Peyer's patch (tissue), 4 donors: Measurements from ENCODE around the gene ADAMTSL2. TPM values are rescaled to one million over a fixed set of nuclear protein-coding genes. Genes with fewer than 3 reads are reported as not detected.

Experiments used
- DNase-seq, 3 donors: peaks; one replicate each; pipeline ENCODE4 v3.0.0-alpha.2; 2017 to 2019
- H3K27ac ChIP-seq, 4 donors: fragments of 200-600 bp; sonication (generic); one replicate each; pipeline ENCODE4 v1.5.1; 2016 to 2019
- H3K27me3 ChIP-seq, 2 donors: fragments of 200-600 bp; sonication (generic); one replicate each; pipeline ENCODE4 v1.5.1; 2019
- H3K36me3 ChIP-seq, 3 donors: fragments of 200-600 bp; sonication (generic); one replicate each; pipeline ENCODE4 v1.5.1; 2016 to 2019
- H3K4me1 ChIP-seq, 4 donors: fragments of 200-600 bp; sonication (generic); one replicate each; pipeline ENCODE4 v1.5.1; 2016 to 2019
- H3K4me3 ChIP-seq, 4 donors: fragments of 200-600 bp; sonication (generic); 1 replicate in 3 of 4; 2 replicates in 1 of 4; pipeline ENCODE4 v1.5.1; 2016 to 2019; ENCODE audit warnings: mild to moderate bottlenecking in 1 of 4
- H3K9me3 ChIP-seq, 4 donors: fragments of 200-600 bp; sonication (generic); one replicate each; pipeline ENCODE4 v1.5.1; 2016 to 2019; ENCODE audit warnings: mild to moderate bottlenecking in 1 of 4
- POLR2A ChIP-seq, 2 donors: fragments of 450-650 bp; IDR thresholded peaks; one replicate each; pipeline ENCODE4 v1.5.1; 2017; ENCODE audit warnings: antibody characterized with exemption in 2 of 2, mild to moderate bottlenecking in 2 of 2, moderate library complexity in 2 of 2
- total RNA-seq, 4 donors: library from RNA; depleted of rRNA; stranded (reverse); fragments of >200 nt; gene quantifications; one replicate each; pipeline ENCODE4 v1.1.0, GENCODE V29; 2016
- TF ChIP-seq, protein P1 (sequence below), 6 experiments: fragments of 450-650 bp in 4 of 6; fragments of 200-600 bp in 2 of 6; sonication (generic) in 1 of 6; IDR thresholded peaks; one replicate each; pipeline ENCODE4 v1.5.1; 2017 to 2019; ENCODE audit warnings: antibody characterized with exemption in 6 of 6, mild to moderate bottlenecking in 3 of 6, moderate library complexity in 1 of 6

ADAMTSL2 gene
- total RNA-seq, 4 donors from 2014 or later: 0.40 to 14.0 (median 1.8) TPM

DNA sequence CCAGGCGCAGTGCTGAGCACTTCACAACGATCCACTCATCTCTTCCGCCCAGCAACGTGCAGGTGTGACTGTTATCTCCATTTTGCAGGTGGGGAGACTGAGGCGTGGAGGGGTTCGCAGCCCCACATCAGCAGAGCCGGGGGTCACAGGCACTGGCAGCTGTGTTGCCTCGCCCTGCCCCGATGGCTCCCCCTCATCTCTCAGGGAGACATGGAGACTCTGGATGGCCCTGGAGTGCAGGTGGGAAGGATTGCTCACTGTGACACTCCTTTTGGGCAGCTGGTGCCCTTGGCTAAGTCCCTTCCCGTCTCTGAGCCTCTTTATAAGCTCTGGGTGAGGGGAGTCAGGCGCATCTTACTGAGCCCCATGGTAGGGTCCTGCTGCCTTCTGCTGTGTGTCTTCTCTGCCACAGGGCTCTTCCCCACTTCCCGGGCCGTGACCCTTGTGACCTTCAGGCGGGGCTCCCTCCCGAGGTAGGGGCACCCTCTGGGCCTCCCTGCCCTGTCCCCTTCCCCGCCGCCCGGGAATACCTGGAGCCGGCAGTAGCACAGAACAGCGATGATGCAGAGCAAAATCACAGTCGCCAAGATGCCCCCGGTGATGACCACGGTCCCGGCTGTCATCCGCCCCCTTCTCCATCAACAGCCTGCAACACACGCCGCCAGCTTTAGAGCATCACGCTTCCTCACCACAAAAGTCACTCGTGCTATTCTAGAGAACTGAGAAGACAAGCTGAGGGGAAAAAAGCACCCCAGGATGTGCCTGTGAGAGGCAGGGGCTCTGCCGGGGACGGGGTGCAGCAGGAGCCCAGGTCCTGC is 45.3 kb downstream of the ADAMTSL2 start:
- Histone ChIP-seq H3K4me3 (no peak overlapping the region), H3K9me3 (peaks cover 0 to 4% (median 0%) of the 10 kb centered on the region in 4 donors), H3K27me3 (no peaks in the 10 kb centered on the region), H3K4me1 (peaks cover 0 to 12% (median under 1%) of the 10 kb centered on the region in 4 donors), H3K36me3 (no peaks in the 10 kb centered on the region), H3K27ac (no peak overlapping the region)
- no peak for DNase-seq
- no peak for TF ChIP-seq POLR2A (IDR thresholded peaks at IDR 0.05)
- TF ChIP-seq, protein P1, sequence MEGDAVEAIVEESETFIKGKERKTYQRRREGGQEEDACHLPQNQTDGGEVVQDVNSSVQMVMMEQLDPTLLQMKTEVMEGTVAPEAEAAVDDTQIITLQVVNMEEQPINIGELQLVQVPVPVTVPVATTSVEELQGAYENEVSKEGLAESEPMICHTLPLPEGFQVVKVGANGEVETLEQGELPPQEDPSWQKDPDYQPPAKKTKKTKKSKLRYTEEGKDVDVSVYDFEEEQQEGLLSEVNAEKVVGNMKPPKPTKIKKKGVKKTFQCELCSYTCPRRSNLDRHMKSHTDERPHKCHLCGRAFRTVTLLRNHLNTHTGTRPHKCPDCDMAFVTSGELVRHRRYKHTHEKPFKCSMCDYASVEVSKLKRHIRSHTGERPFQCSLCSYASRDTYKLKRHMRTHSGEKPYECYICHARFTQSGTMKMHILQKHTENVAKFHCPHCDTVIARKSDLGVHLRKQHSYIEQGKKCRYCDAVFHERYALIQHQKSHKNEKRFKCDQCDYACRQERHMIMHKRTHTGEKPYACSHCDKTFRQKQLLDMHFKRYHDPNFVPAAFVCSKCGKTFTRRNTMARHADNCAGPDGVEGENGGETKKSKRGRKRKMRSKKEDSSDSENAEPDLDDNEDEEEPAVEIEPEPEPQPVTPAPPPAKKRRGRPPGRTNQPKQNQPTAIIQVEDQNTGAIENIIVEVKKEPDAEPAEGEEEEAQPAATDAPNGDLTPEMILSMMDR (IDR thresholded peaks at IDR 0.05): no peak

DNA sequence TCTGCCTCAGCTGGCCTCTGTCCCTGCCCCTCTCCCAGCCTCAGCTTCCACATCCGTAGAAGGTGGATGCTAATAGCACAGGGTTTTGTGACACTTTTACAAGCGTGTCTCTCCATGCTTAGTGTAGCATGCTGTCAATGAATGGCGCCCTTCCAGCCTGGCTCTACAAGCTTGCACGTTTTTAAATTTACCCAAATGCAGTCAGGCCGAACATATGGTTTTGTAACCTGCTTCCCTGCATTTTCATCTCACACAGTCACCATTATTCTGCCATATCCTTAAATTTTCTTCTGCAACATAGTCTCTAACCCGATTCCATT is 45.9 kb downstream of the ADAMTSL2 start:
- Histone ChIP-seq H3K4me1 (peaks cover 0 to 17% (median 3%) of the 10 kb centered on the region in 4 donors), H3K9me3 (peaks cover 0 to 1% (median 0%) of the 10 kb centered on the region in 4 donors), H3K36me3 (no peaks in the 10 kb centered on the region), H3K4me3 (no peak overlapping the region), H3K27ac (no peak overlapping the region), H3K27me3 (no peaks in the 10 kb centered on the region)
- TF ChIP-seq, protein P1 (IDR thresholded peaks at IDR 0.05): no peak
- TF ChIP-seq POLR2A (IDR thresholded peaks at IDR 0.05): no peak
- DNase-seq: no peak

DNA sequence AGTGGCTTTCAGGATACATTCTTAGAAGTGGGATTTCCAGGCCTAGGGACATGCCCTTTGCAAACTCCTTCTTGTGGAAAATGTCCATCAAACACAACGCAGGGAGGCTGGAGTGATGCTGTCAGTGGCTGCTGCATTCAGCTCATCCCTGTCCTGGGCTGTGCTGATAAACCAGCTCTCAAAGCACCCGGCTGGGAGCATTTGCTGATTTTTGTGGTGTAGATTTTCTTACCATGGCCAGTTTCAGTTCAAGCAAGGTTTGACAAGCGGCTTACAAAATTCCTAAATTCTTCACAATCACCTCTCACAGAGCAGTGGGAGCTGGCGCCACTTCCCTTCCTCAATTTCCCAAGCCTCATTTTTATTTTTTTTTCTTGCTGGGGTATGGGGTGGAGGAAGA is 46.5 kb downstream of the ADAMTSL2 start:
- DNase-seq: no peak
- H3K27ac ChIP-seq: no peak overlapping the region
- TF ChIP-seq POLR2A (IDR thresholded peaks at IDR 0.05): no peak
- TF ChIP-seq, protein P1 (IDR thresholded peaks at IDR 0.05): no peak
- H3K36me3 ChIP-seq: no peaks in the 10 kb centered on the region
- H3K9me3 ChIP-seq: no peaks in the 10 kb centered on the region
- no peak overlapping the region for H3K4me3 ChIP-seq
- no peaks in the 10 kb centered on the region for H3K27me3 ChIP-seq
- H3K4me1 ChIP-seq: peaks cover 0 to 24% (median 4%) of the 10 kb centered on the region in 4 donors

DNA sequence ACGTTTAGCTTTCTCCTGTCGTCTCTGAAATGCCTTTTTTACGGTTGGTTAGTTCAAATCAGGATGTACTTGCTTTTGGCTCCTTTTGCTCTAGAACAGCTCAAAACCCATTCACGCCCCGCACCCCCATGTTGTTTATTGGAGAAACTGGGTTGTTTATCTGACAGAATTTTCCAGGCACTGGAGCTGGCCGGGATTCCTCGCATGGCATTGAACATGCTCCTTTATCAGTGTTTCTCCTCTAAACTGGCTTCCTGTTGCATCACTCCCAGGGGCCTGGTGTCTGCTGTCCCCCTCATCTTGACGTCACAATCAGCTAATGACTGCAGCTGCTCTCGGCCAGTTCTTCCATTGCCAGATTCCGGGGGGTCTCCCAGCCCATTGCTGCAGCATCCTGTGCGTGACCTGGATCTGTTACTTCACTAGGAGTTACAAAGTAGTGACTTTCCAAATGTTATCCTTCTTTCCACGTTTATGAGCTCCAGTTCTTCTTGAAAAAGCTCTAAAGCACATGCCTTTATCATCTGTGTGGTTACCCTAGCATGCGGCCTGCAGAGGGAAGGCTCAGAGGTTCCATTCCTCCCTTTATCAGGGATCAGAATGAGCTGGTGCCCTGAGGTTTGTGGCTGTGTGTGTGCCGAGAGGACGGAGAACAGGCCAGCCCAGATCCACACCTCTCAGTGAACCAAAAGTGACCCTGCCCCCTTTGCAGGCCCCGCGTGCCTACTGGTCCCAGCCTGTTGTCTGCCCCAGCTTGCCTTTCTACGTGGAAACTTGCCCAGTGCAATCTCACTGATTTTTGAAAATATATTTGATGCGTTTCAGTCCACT is 47.2 kb downstream of the ADAMTSL2 start:
- no peaks in the 10 kb centered on the region for H3K27me3 ChIP-seq
- no peak overlapping the region for H3K4me3 ChIP-seq
- H3K4me1 ChIP-seq: peaks cover 0 to 25% (median 4%) of the 10 kb centered on the region in 4 donors
- H3K36me3 ChIP-seq: no peaks in the 10 kb centered on the region
- H3K27ac ChIP-seq: peak overlapping the region in 1 of 4 donors; percentile 25
- TF ChIP-seq POLR2A (IDR thresholded peaks at IDR 0.05): no peak
- TF ChIP-seq, protein P1 (IDR thresholded peaks at IDR 0.05): no peak
- DNase-seq: no peak
- no peaks in the 10 kb centered on the region for H3K9me3 ChIP-seq

DNA sequence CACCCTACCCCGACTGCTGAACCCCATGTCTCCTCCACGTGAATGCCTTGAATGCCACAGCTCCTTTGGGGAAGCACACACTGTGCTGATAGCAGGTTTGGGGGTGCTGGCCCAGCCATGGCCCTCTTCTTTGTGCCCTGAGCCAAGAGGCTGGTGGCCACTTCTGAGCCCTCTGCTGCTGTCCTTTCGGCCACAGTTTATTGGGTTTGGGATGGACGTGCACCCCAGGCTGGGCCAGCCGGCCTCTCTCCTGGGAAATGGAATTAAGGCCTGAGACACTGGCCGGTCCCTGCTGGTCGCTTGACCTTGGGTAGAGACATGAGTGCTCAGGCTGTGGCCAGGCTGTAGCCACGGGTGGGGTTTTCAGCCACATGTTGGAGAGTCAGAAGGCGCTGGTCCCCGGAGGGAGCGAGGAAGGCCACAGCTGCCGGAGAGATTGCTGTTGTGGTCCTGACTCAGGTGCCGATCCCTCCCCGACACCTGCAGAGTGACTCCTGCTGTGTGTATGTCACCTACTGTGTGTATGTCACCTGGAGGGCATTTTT is 48.1 kb downstream of the ADAMTSL2 start:
- TF ChIP-seq, protein P1 (IDR thresholded peaks at IDR 0.05): no peak
- TF ChIP-seq POLR2A (IDR thresholded peaks at IDR 0.05): no peak
- no peak for DNase-seq
- Histone ChIP-seq H3K9me3 (no peaks in the 10 kb centered on the region), H3K36me3 (no peaks in the 10 kb centered on the region), H3K27me3 (no peaks in the 10 kb centered on the region), H3K4me1 (peaks cover 0 to 21% (median 4%) of the 10 kb centered on the region in 4 donors), H3K4me3 (no peak overlapping the region), H3K27ac (peak overlapping the region in 1 of 4 donors; percentile 25)
